ENCODE data around the gene WDR81. TPM values are rescaled to one million over a fixed set of nuclear protein-coding genes. Genes with fewer than 3 reads are reported as not detected.

Gene WDR81
- total RNA-seq, 1 experiment from 2014 or later: 19.4 TPM

GRCh38 chr17:1776857-1777256 is 52.4 kb downstream of the WDR81 start:
- peaks cover 55% of the 10 kb centered on the region for H3K36me3 ChIP-seq (ENCODE audit: insufficient read depth, low read length, poor library complexity, severe bottlenecking)
- TSS peak; percentile 73 for BruUV-seq (replicated peaks)
- H3K4me3 ChIP-seq (ENCODE audit: low read depth, low read length, poor library complexity, severe bottlenecking): no peak overlapping the region
- H3K27me3 ChIP-seq (replicated peaks; ENCODE audit: insufficient read depth, low read depth, low read length, poor library complexity): no peaks in the 10 kb centered on the region
- POLR2A ChIA-PET (ENCODE audit: low non-redundant PET): no interaction called here
- no peak for DNase-seq (ENCODE audit: low spot score)
- intact Hi-C loops (cut with micrococcal nuclease; ENCODE audit: unreplicated experiment): no loop called here
- no peaks in the 10 kb centered on the region for H3K9me3 ChIP-seq (ENCODE audit: low read depth, low read length, poor library complexity, severe bottlenecking)
- peaks cover 21% of the 10 kb centered on the region for H3K4me1 ChIP-seq (ENCODE audit: insufficient read depth, low read length, poor library complexity, severe bottlenecking)
- H3K27ac ChIP-seq (ENCODE audit: low read depth, low read length, poor library complexity, severe bottlenecking): no peak overlapping the region
- CTCF ChIA-PET: no interaction called here
- TF ChIP-seq EZH2 (IDR thresholded peaks at IDR 0.05; ENCODE audit: borderline replicate concordance, low read depth, low read length, poor library complexity, severe bottlenecking) (no peak), CTCF (conservative IDR thresholded peaks at IDR 0.05; ENCODE audit: low read depth, low read length) (no peak)

- peaks cover 67% of the 10 kb centered on the region for H3K36me3 ChIP-seq (ENCODE audit: insufficient read depth, low read length, poor library complexity, severe bottlenecking)
- H3K9me3 ChIP-seq (ENCODE audit: low read depth, low read length, poor library complexity, severe bottlenecking): no peaks in the 10 kb centered on the region
- BruUV-seq (replicated peaks): TSS peak; percentile 20
- DNase-seq (ENCODE audit: low spot score): peak; percentile 90
- H3K27ac ChIP-seq (ENCODE audit: low read depth, low read length, poor library complexity, severe bottlenecking): peak overlapping the region; percentile 81
- TF ChIP-seq EZH2 (IDR thresholded peaks at IDR 0.05; ENCODE audit: borderline replicate concordance, low read depth, low read length, poor library complexity, severe bottlenecking) (no peak), CTCF (conservative IDR thresholded peaks at IDR 0.05; ENCODE audit: low read depth, low read length) (no peak)
- no peaks in the 10 kb centered on the region for H3K27me3 ChIP-seq (replicated peaks; ENCODE audit: insufficient read depth, low read depth, low read length, poor library complexity)
- H3K4me3 ChIP-seq (ENCODE audit: low read depth, low read length, poor library complexity, severe bottlenecking): no peak overlapping the region
- ChIA-PET POLR2A (ENCODE audit: low non-redundant PET) (interaction anchor here (0.6 kb wide), 1 partner anchor 60 kb away, joined by 8 read pairs; no protein-coding TSS in a partner anchor), CTCF (interaction anchor here (0.5 kb wide), 1 partner anchor 46 kb away, joined by 3 read pairs; no protein-coding TSS in a partner anchor)
- intact Hi-C loops (cut with micrococcal nuclease; ENCODE audit: unreplicated experiment): no loop called here
- H3K4me1 ChIP-seq (ENCODE audit: insufficient read depth, low read length, poor library complexity, severe bottlenecking): peaks cover 30% of the 10 kb centered on the region
Measured at GRCh38 chr17:1779571-1780131, 55.1 kb downstream of the WDR81 start.

- peaks cover 52% of the 10 kb centered on the region for H3K36me3 ChIP-seq (ENCODE audit: insufficient read depth, low read length, poor library complexity, severe bottlenecking)
- no peak overlapping the region for H3K4me3 ChIP-seq (ENCODE audit: low read depth, low read length, poor library complexity, severe bottlenecking)
- DNase-seq (ENCODE audit: low spot score): no peak
- H3K4me1 ChIP-seq (ENCODE audit: insufficient read depth, low read length, poor library complexity, severe bottlenecking): peaks cover 26% of the 10 kb centered on the region
- ChIA-PET CTCF (no interaction called here), POLR2A (ENCODE audit: low non-redundant PET) (no interaction called here)
- BruUV-seq (replicated peaks): no TSS peak
- TF ChIP-seq EZH2 (IDR thresholded peaks at IDR 0.05; ENCODE audit: borderline replicate concordance, low read depth, low read length, poor library complexity, severe bottlenecking) (no peak), CTCF (conservative IDR thresholded peaks at IDR 0.05; ENCODE audit: low read depth, low read length) (no peak)
- H3K27ac ChIP-seq (ENCODE audit: low read depth, low read length, poor library complexity, severe bottlenecking): no peak overlapping the region
- H3K9me3 ChIP-seq (ENCODE audit: low read depth, low read length, poor library complexity, severe bottlenecking): no peaks in the 10 kb centered on the region
- H3K27me3 ChIP-seq (replicated peaks; ENCODE audit: insufficient read depth, low read depth, low read length, poor library complexity): no peaks in the 10 kb centered on the region
- intact Hi-C loops (cut with micrococcal nuclease; ENCODE audit: unreplicated experiment): no loop called here
Measured at GRCh38 chr17:1782171-1782567, 57.7 kb downstream of the WDR81 start.
